Mesothelial cell of epicardium (in vitro differentiated cells): ENCODE measurements around the gene TSPEAR. TPM values are rescaled to one million over a fixed set of nuclear protein-coding genes. Genes with fewer than 3 reads are reported as not detected.

Source experiments
- DNase-seq, 2 experiments: peaks; one replicate each; pipeline ENCODE4 v3.0.0; 2021; ENCODE audit warnings: low spot score in 2 of 2; ENCODE audit not compliant: unreplicated experiment in 2 of 2
- H3K27ac Mint-ChIP-seq: 2 replicates; pipeline ENCODE4 v1.8.0; 2021; ENCODE audit warnings: mixed read lengths
- H3K27me3 Mint-ChIP-seq: 2 replicates; pipeline ENCODE4 v1.8.0; 2021; ENCODE audit warnings: low read depth, mixed read lengths
- H3K36me3 Mint-ChIP-seq: 2 replicates; pipeline ENCODE4 v1.8.0; 2021; ENCODE audit warnings: mixed read lengths
- H3K4me1 Mint-ChIP-seq: 2 replicates; pipeline ENCODE4 v1.8.0; 2021; ENCODE audit warnings: mixed read lengths
- H3K4me3 Mint-ChIP-seq: 2 replicates; pipeline ENCODE4 v1.8.0; 2021; ENCODE audit warnings: mild to moderate bottlenecking, moderate library complexity, mixed read lengths
- H3K9me3 Mint-ChIP-seq: 2 replicates; pipeline ENCODE4 v1.8.0; 2021; ENCODE audit warnings: mixed read lengths
- total RNA-seq: library from RNA; stranded (reverse); gene quantifications from 3 replicates; pipeline ENCODE4 v1.2.1, GENCODE V29; 2021
- TF ChIP-seq, protein P1 (sequence below): fragments of 200-600 bp; sonication (generic); IDR thresholded peaks from one replicate; pipeline ENCODE4 v1.5.0; 2021; ENCODE audit warnings: antibody characterized with exemption; ENCODE audit not compliant: unreplicated experiment

Gene TSPEAR
- total RNA-seq, 1 donor from 2014 or later, result 0.11 TPM

GRCh38 chr21:44499631-44500030 lies 211.7 kb downstream of the TSPEAR start:
- TF ChIP-seq, protein P1, sequence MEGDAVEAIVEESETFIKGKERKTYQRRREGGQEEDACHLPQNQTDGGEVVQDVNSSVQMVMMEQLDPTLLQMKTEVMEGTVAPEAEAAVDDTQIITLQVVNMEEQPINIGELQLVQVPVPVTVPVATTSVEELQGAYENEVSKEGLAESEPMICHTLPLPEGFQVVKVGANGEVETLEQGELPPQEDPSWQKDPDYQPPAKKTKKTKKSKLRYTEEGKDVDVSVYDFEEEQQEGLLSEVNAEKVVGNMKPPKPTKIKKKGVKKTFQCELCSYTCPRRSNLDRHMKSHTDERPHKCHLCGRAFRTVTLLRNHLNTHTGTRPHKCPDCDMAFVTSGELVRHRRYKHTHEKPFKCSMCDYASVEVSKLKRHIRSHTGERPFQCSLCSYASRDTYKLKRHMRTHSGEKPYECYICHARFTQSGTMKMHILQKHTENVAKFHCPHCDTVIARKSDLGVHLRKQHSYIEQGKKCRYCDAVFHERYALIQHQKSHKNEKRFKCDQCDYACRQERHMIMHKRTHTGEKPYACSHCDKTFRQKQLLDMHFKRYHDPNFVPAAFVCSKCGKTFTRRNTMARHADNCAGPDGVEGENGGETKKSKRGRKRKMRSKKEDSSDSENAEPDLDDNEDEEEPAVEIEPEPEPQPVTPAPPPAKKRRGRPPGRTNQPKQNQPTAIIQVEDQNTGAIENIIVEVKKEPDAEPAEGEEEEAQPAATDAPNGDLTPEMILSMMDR, result no peak
- no peak for DNase-seq
- H3K27ac Mint-ChIP-seq, result no peak overlapping the region
- peaks cover 7% of the 10 kb centered on the region for H3K36me3 Mint-ChIP-seq
- H3K27me3 Mint-ChIP-seq, result no peaks in the 10 kb centered on the region
- H3K4me3 Mint-ChIP-seq, result no peak overlapping the region
- peaks cover 3% of the 10 kb centered on the region for H3K9me3 Mint-ChIP-seq
- peaks cover 1% of the 10 kb centered on the region for H3K4me1 Mint-ChIP-seq

GRCh38 chr21:44499211-44499560 lies 212.2 kb downstream of the TSPEAR start:
- peaks cover 1% of the 10 kb centered on the region for H3K4me1 Mint-ChIP-seq
- peaks cover 7% of the 10 kb centered on the region for H3K36me3 Mint-ChIP-seq
- TF ChIP-seq, protein P1, result no peak
- H3K27me3 Mint-ChIP-seq, result no peaks in the 10 kb centered on the region
- H3K27ac Mint-ChIP-seq, result no peak overlapping the region
- DNase-seq, result no peak
- no peak overlapping the region for H3K4me3 Mint-ChIP-seq
- H3K9me3 Mint-ChIP-seq, result peaks cover 3% of the 10 kb centered on the region

DNA sequence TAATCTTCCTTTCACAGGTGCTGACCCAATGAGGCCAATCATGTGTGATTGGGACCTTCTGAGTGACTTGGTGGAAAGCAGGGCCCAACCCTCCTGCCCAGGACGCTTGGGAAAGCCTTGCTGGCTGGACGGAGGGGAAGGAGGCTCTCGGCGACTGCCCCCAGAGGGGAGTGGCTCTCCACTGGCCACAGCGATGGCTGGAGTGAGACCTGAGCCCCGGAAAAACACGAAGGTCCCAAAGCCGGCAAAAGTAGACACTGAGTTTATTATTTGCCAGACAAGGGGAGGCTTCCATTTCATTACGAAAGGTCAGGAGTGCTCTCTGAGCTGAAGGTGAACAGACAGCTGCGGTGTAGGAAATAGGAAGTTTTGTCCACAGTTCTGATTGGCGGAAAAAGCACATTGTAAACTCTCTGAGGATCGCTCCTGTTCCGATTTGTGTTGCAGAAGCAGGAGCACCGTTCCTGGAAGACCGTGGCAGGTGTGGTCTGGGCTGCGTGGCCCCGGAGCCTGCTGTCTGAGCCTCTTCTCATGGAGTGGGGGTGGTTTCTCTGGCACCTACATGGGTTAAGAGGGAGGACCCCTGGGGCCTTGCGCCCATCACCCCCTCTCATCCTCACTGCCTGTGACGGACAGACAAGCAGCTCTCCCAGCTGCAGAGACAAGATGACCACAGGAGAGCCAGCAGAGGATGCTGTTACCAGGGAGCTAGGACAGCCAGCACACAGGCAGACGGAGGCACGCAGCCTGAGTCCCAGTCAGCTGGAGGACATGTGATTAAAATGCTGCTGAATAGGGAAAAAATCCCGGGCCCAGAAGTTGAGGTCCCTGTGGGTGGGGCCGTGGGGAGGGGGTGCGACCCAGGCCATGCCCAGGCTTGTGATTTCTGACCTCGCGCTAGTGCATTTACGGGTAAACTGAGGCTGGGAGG lies 212.8 kb downstream of the TSPEAR start:
- TF ChIP-seq, protein P1, result no peak

GRCh38 chr21:44497703-44498126 lies 213.7 kb downstream of the TSPEAR start:
- TF ChIP-seq, protein P1, result no peak
- Mint-ChIP-seq H3K9me3 (peaks cover 14% of the 10 kb centered on the region), H3K36me3 (peaks cover 18% of the 10 kb centered on the region), H3K4me1 (peaks cover 1% of the 10 kb centered on the region), H3K27me3 (no peaks in the 10 kb centered on the region), H3K4me3 (no peak overlapping the region), H3K27ac (no peak overlapping the region)
- DNase-seq, result no peak

More for the DNA sequence above, 212.8 kb downstream of the TSPEAR start:
- peaks cover 5% of the 10 kb centered on the region for H3K9me3 Mint-ChIP-seq
- peaks cover 10% of the 10 kb centered on the region for H3K36me3 Mint-ChIP-seq
- H3K27ac Mint-ChIP-seq, result no peak overlapping the region
- H3K27me3 Mint-ChIP-seq, result no peaks in the 10 kb centered on the region
- peaks cover 1% of the 10 kb centered on the region for H3K4me1 Mint-ChIP-seq
- H3K4me3 Mint-ChIP-seq, result no peak overlapping the region
- no peak for DNase-seq

GRCh38 chr21:44496564-44497550 lies 214.5 kb downstream of the TSPEAR start:
- peaks cover 27% of the 10 kb centered on the region for H3K36me3 Mint-ChIP-seq
- H3K27ac Mint-ChIP-seq, result no peak overlapping the region
- H3K9me3 Mint-ChIP-seq, result peaks cover 22% of the 10 kb centered on the region
- no peak overlapping the region for H3K4me3 Mint-ChIP-seq
- no peak for DNase-seq
- peaks cover 1% of the 10 kb centered on the region for H3K4me1 Mint-ChIP-seq
- H3K27me3 Mint-ChIP-seq, result no peaks in the 10 kb centered on the region
- TF ChIP-seq, protein P1, result no peak
